H1 (cell line): ENCODE results near the gene ARFGEF3. TPM values are rescaled to one million over a fixed set of nuclear protein-coding genes. Genes with fewer than 3 reads are reported as not detected.

Source experiments
- CTCF ChIA-PET: fragments of 300-600 bp; sonication (Branson Sonifier 250); formaldehyde crosslinking; loops from one replicate; lab custom pipeline; 2021; ENCODE audit not compliant: partially characterized antibody; lab: Charles Lee
- POLR2A ChIA-PET: fragments of 300-600 bp; sonication (Branson Sonifier 250); formaldehyde crosslinking; loops from one replicate; lab custom pipeline; 2021; ENCODE audit warnings: inconsistent platforms; ENCODE audit not compliant: partially characterized antibody; lab: Charles Lee
- DNase-seq, 2 experiments: peaks; one replicate each; pipeline versions ENCODE4 v3.0.0 to v3.0.0-alpha.2; 2010 to 2022; ENCODE audit warnings: low spot score in 2 of 2, low read depth in 1 of 2, mixed read lengths in 1 of 2
- FAIRE-seq: peaks from 2 replicates; lab custom pipeline; 2011; peaks lifted over from hg19 to GRCh38; lab: Jason Lieb, UNC
- H2AFZ ChIP-seq: 2 replicates; pipeline ENCODE4 v1.8.1; 2012; ENCODE audit warnings: low read length, inconsistent platforms
- H2AK5ac ChIP-seq: 2 replicates; pipeline ENCODE4 v1.6.1; 2013; ENCODE audit warnings: low read depth, low read length
- H2BK120ac ChIP-seq: replicated peaks from 2 replicates; pipeline ENCODE3; 2013; ENCODE audit warnings: low read depth, low read length, inconsistent platforms
- H2BK12ac ChIP-seq: 2 replicates; pipeline ENCODE4 v1.6.1; 2013; ENCODE audit warnings: low read depth, low read length
- H2BK15ac ChIP-seq: 2 replicates; pipeline ENCODE4 v1.6.1; 2013; ENCODE audit warnings: low read length
- H2BK20ac ChIP-seq: 2 replicates; pipeline ENCODE4 v1.6.1; 2013; ENCODE audit warnings: low read length
- H2BK5ac ChIP-seq: 2 replicates; pipeline ENCODE4 v1.6.1; 2013; ENCODE audit warnings: low read depth, low read length
- H3K14ac ChIP-seq: 2 replicates; pipeline ENCODE4 v1.6.1; 2013; ENCODE audit warnings: inconsistent platforms; ENCODE audit not compliant: insufficient read length
- H3K18ac ChIP-seq: 2 replicates; pipeline ENCODE4 v1.6.1; 2013; ENCODE audit warnings: low read length; ENCODE audit errors: extremely low read depth
- H3K23ac ChIP-seq: 2 replicates; pipeline ENCODE4 v1.6.1; 2013; ENCODE audit warnings: inconsistent platforms; ENCODE audit not compliant: insufficient read length
- H3K23me2 ChIP-seq: 2 replicates; pipeline ENCODE4 v1.6.1; 2013; ENCODE audit warnings: low read depth, low read length
- H3K27ac ChIP-seq: 2 replicates; pipeline ENCODE4 v1.6.1; 2011; ENCODE audit warnings: low read depth, low read length, inconsistent platforms
- H3K27me3 ChIP-seq, 4 experiments: replicated peaks in 1 of 4; 1 replicate in 1 of 4; 2 replicates in 3 of 4; pipeline versions ENCODE4 v1.6.1 to v1.8.1; 2011 to 2013; ENCODE audit warnings: low read length in 3 of 4, mild to moderate bottlenecking in 3 of 4, inconsistent platforms in 2 of 4, mixed read lengths in 2 of 4, moderate library complexity in 1 of 4; ENCODE audit not compliant: control insufficient read depth in 3 of 4, insufficient read depth in 3 of 4; ENCODE audit errors: extremely low read depth in 1 of 4
- H3K36me3 ChIP-seq, 4 experiments: 2 replicates each; pipeline versions ENCODE4 v1.6.1 to v1.8.1; 2011 to 2013; ENCODE audit warnings: mild to moderate bottlenecking in 4 of 4, low read length in 3 of 4, moderate library complexity in 2 of 4, control low read depth in 1 of 4, inconsistent platforms in 1 of 4; ENCODE audit not compliant: insufficient read depth in 4 of 4, control insufficient read depth in 2 of 4
- H3K4ac ChIP-seq: replicated peaks from 2 replicates; pipeline ENCODE3; 2013; ENCODE audit warnings: low read length, low read depth, mixed read lengths, inconsistent platforms; ENCODE audit not compliant: insufficient read length
- H3K4me1 ChIP-seq, 4 experiments: replicated peaks in 1 of 4; 1 replicate in 1 of 4; 2 replicates in 3 of 4; pipeline versions ENCODE4 v1.6.1 to v1.8.1; 2011 to 2013; ENCODE audit warnings: low read length in 3 of 4, inconsistent platforms in 2 of 4, mixed read lengths in 1 of 4; ENCODE audit not compliant: insufficient read depth in 4 of 4, control insufficient read depth in 3 of 4
- H3K4me2 ChIP-seq, 2 experiments: 2 replicates each; pipeline versions ENCODE4 v1.6.1 to v1.8.1; 2011 to 2013; ENCODE audit warnings: low read depth in 2 of 2, low read length in 2 of 2, control low read depth in 1 of 2, inconsistent platforms in 1 of 2, mild to moderate bottlenecking in 1 of 2; ENCODE audit not compliant: insufficient read depth in 1 of 2
- H3K4me3 ChIP-seq, 4 experiments: fragments of 200-600, 300-600 bp in 1 of 4; sonication (generic), shearing (Covaris generic), sonication (Bioruptor Twin) in 1 of 4; 2 replicates each; pipeline versions ENCODE4 v1.5.1 to v1.8.1; 2011 to 2016; ENCODE audit warnings: low read length in 4 of 4, low read depth in 3 of 4, control low read depth in 2 of 4, inconsistent platforms in 2 of 4, mild to moderate bottlenecking in 2 of 4, mixed read lengths in 1 of 4, moderate library complexity in 1 of 4; ENCODE audit not compliant: insufficient read depth in 2 of 4; ENCODE audit errors: extremely low read depth in 1 of 4
- H3K56ac ChIP-seq: replicated peaks from 2 replicates; pipeline ENCODE3; 2013; ENCODE audit warnings: low read depth, mild to moderate bottlenecking, mixed read lengths, low read length, inconsistent platforms; ENCODE audit not compliant: insufficient read length
- H3K79me1 ChIP-seq: 2 replicates; pipeline ENCODE4 v1.6.1; 2013; ENCODE audit warnings: low read depth, low read length, control low read depth
- H3K79me2 ChIP-seq, 2 experiments: 2 replicates each; pipeline versions ENCODE4 v1.6.1 to v1.8.1; 2012 to 2013; ENCODE audit warnings: low read length in 2 of 2, mild to moderate bottlenecking in 2 of 2, inconsistent platforms in 1 of 2; ENCODE audit not compliant: insufficient read depth in 2 of 2, control insufficient read depth in 1 of 2
- H3K9ac ChIP-seq, 4 experiments: replicated peaks in 1 of 4; 1 replicate in 1 of 4; 2 replicates in 3 of 4; pipeline versions ENCODE4 v1.6.1 to v1.8.1; 2011 to 2013; ENCODE audit warnings: low read depth in 3 of 4, low read length in 3 of 4, control low read depth in 2 of 4, mild to moderate bottlenecking in 2 of 4, moderate library complexity in 2 of 4, inconsistent platforms in 1 of 4; ENCODE audit errors: extremely low read depth in 1 of 4
- H3K9me3 ChIP-seq, 2 experiments: 2 replicates each; pipeline versions ENCODE4 v1.6.1 to v1.8.1; 2012 to 2013; ENCODE audit warnings: mild to moderate bottlenecking in 2 of 2, moderate library complexity in 2 of 2, control low read depth in 1 of 2, inconsistent platforms in 1 of 2, low read depth in 1 of 2, low read length in 1 of 2, mixed read lengths in 1 of 2; ENCODE audit not compliant: insufficient read depth in 2 of 2
- H4K20me1 ChIP-seq, 2 experiments: replicated peaks in 1 of 2; 2 replicates each; pipeline versions ENCODE3 to v1.8.1; 2011 to 2013; ENCODE audit warnings: inconsistent platforms in 2 of 2, low read length in 2 of 2, mild to moderate bottlenecking in 1 of 2; ENCODE audit not compliant: insufficient read depth in 2 of 2, control insufficient read depth in 1 of 2
- H4K5ac ChIP-seq: 2 replicates; pipeline ENCODE4 v1.6.1; 2013; ENCODE audit warnings: low read length, low read depth, mixed read lengths, inconsistent platforms; ENCODE audit not compliant: insufficient read length
- H4K8ac ChIP-seq: 2 replicates; pipeline ENCODE4 v1.8.0; 2013; ENCODE audit warnings: mild to moderate bottlenecking, moderate library complexity, low read length, inconsistent platforms; ENCODE audit not compliant: insufficient read depth; ENCODE audit errors: extremely low read depth
- H4K91ac ChIP-seq: replicated peaks from 2 replicates; pipeline ENCODE3; 2013; ENCODE audit warnings: low read length, mixed read lengths, inconsistent platforms; ENCODE audit not compliant: insufficient read length
- CEBPB ChIP-seq: IDR thresholded peaks from 2 replicates; pipeline ENCODE4 v1.6.1; 2012; ENCODE audit warnings: low read depth, low read length
- CHD1 ChIP-seq: IDR thresholded peaks from 2 replicates; pipeline ENCODE4 v1.6.1; 2012; ENCODE audit warnings: low read depth, low read length, improper control_type of control experiment
- CHD2 ChIP-seq: IDR thresholded peaks from 2 replicates; pipeline ENCODE4 v1.6.1; 2012; ENCODE audit warnings: low read length, improper control_type of control experiment
- EZH2 ChIP-seq: fragments of 200-600 bp; sonication (generic); IDR thresholded peaks from 2 replicates; pipeline ENCODE4 v1.7.1; 2012; ENCODE audit warnings: low read depth, mild to moderate bottlenecking, moderate library complexity, low read length, inconsistent platforms; ENCODE audit not compliant: severe bottlenecking
- KDM1A ChIP-seq: fragments of 200-600, 300-600 bp; sonication (generic); IDR thresholded peaks from 2 replicates; pipeline ENCODE4 v1.7.1; 2016; ENCODE audit warnings: mild to moderate bottlenecking, low read length, borderline replicate concordance
- KDM5A ChIP-seq: fragments of 200-600 bp; IDR thresholded peaks from 2 replicates; pipeline ENCODE4 v1.7.1; 2012; ENCODE audit warnings: mild to moderate bottlenecking, low read length, inconsistent platforms, mixed read lengths
- NANOG ChIP-seq: IDR thresholded peaks from 2 replicates; pipeline ENCODE4 v1.6.1; 2011; ENCODE audit warnings: low read length, low read depth, mild to moderate bottlenecking, inconsistent platforms; ENCODE audit not compliant: insufficient read depth, poor library complexity, severe bottlenecking
- NRF1 ChIP-seq: IDR thresholded peaks from 2 replicates; pipeline ENCODE4 v1.6.1; 2011; ENCODE audit warnings: mild to moderate bottlenecking, low read depth, low read length, improper control_type of control experiment
- POLR2A ChIP-seq, 2 experiments: IDR thresholded peaks; 1 replicate in 1 of 2; 2 replicates in 1 of 2; pipeline ENCODE4 v1.6.1; 2011; ENCODE audit warnings: low read depth in 2 of 2, low read length in 2 of 2, mild to moderate bottlenecking in 2 of 2; ENCODE audit errors: control extremely low read depth in 1 of 2
- SAP30 ChIP-seq: fragments of 300-600 bp; sonication (generic); IDR thresholded peaks from 2 replicates; pipeline ENCODE4 v1.7.1; 2012; ENCODE audit warnings: low read length, moderate library complexity, mild to moderate bottlenecking, inconsistent platforms; ENCODE audit not compliant: insufficient read depth, insufficient replicate concordance
- SP1 ChIP-seq: IDR thresholded peaks from 2 replicates; pipeline ENCODE4 v1.6.1; 2011; ENCODE audit warnings: low read depth, low read length
- SP2 ChIP-seq: IDR thresholded peaks from 2 replicates; pipeline ENCODE4 v1.6.1; 2012; ENCODE audit warnings: mild to moderate bottlenecking, low read length, inconsistent platforms
- TAF7 ChIP-seq: optimal IDR thresholded peaks from 2 replicates; pipeline ENCODE3; 2011; ENCODE audit warnings: low read depth, mild to moderate bottlenecking, inconsistent platforms, low read length, moderate library complexity, borderline replicate concordance
- WGBS, 2 experiments: shearing (Covaris generic) in 1 of 2; methylation state at CpG; one replicate each; pipeline versions ENCODE4 v1.1.6 to v1.1.7; 2013 to 2015; ENCODE audit warnings: low lambda C conversion rate in 2 of 2, mixed read lengths in 2 of 2, inconsistent platforms in 1 of 2, low coverage in 1 of 2, missing lambda C conversion rate in 1 of 2; ENCODE audit not compliant: insufficient replicate concordance in 2 of 2, insufficient coverage in 1 of 2, insufficient read length in 1 of 2; ENCODE audit errors: extremely low coverage in 1 of 2, missing lambda C conversion rate in 1 of 2; 5-methylcytosine and 5-hydroxymethylcytosine counted together
- polyA plus RNA-seq, 7 experiments: library from polyadenylated mRNA; depleted of rRNA in 3 of 7; stranded (reverse) in 5 of 7; unstranded in 2 of 7; fragments of >200 nt in 5 of 7; fragments of 200-250 nt in 2 of 7; gene quantifications; 1 replicate in 5 of 7; 2 replicates in 1 of 7; 4 replicates in 1 of 7; pipeline versions ENCODE4 v1.2.1 to v1.2.3, GENCODE V29; 2011 to 2013; ENCODE audit warnings: missing spikeins in 2 of 7, mixed read lengths in 2 of 7
- total RNA-seq: library from RNA; stranded (reverse); fragmentation: NEBNext Ultra II Directional; extraction: Animal tissue kit (Norgen Biotek cat#: 25700); gene quantifications from 2 replicates; pipeline ENCODE4 v1.2.1, GENCODE V29; 2021

The ARFGEF3 gene
- total and polyA plus RNA-seq, 2 of the 8 experiments (the other 6 are each of a cell fraction or from before 2014, with no cell fraction given), result 5.8 to 23.2 TPM

DNA sequence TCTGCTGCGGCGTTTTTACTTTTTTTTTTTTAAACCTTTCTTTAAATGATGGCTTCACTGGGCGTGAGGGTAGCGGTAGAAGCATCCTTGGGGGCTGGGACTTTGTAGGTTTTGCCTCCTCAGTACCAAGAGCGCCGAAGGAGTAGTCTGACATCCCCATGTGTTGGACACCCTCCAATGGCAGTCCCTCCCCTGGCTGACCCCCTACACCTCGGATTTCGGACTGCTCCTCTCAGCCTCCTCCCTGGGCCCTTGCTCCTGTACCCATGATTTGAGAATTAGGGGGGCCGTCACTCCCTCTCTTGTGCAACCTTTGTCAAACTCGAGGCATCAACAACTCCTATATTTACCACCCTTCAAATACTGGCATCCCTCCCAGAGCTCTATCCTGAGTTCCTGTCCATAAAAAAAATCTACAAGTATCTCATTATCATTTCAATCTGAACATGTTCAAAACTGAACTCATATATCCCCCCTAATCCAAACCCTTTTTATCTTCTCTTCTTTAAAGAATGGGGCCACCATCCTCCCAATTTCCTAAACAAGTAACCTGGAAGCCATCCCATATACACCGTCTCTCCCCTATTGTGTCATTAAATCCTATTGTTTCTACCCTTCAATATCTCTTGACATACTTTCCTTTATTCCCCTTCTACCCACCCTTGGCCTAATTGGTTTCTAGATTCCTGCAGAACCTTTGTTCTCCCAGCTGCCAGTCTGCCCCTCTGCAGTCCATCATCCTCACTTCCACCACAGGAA is 1.2 kb upstream of the ARFGEF3 start:
- Histone ChIP-seq H2BK20ac (no peak overlapping the region), H3K36me3 (no peaks in the 10 kb centered on the region), H4K20me1 (no peaks in the 10 kb centered on the region), H3K79me1 (0 out of 2 replicates have a peak, but pooled peaks cover 2% of the 10 kb centered on the region), H3K9ac (no peak overlapping the region), H3K4me2 (peak overlapping the region; percentile 83 to 94), H3K56ac (no peak overlapping the region), H2AK5ac (no peak overlapping the region), H3K23me2 (peaks cover 14% of the 10 kb centered on the region), H3K9me3 (no peaks in the 10 kb centered on the region), H3K79me2 (peaks cover 3 to 14% of the 10 kb centered on the region in 2 experiments; a peak in 2 of 4 replicates), H2BK5ac (no peak overlapping the region), H3K14ac (no peak overlapping the region), H4K5ac (no peak overlapping the region), H3K23ac (no peak overlapping the region), H4K91ac (no peak overlapping the region), H3K4me3 (peak overlapping the region; percentile 51 to 90 (median 63)), H3K27ac (no peak overlapping the region), H3K4me1 (peaks cover 2 to 13% (median 11%) of the 10 kb centered on the region in 4 experiments; a peak in 5 of 7 replicates), H3K27me3 (peaks cover 0 to 3% (median 2%) of the 10 kb centered on the region in 4 experiments; a peak in 4 of 7 replicates), H3K4ac (no peak overlapping the region), H2BK12ac (no peak overlapping the region), H2BK120ac (no peak overlapping the region), H2AFZ (peak overlapping the region; percentile 91; the same call in 1 of the 2 replicates), H2BK15ac (no peak overlapping the region), H4K8ac (no peak overlapping the region), H3K18ac (no peak overlapping the region)
- no peak for FAIRE-seq
- DNase-seq, result no peak
- 77% methylated on average over 10 of the region's 11 CpGs; no CpG with 5 or more reads in 1 of the 2 experiments for WGBS, 2 experiments
- ChIA-PET POLR2A (interaction anchor here (0.6 to 2.2 kb wide), 4 partner anchors 16 to 109 kb away, joined by 3 to 6 read pairs (median 4); no protein-coding TSS in a partner anchor), CTCF (interaction anchor here (1.0 to 1.9 kb wide), 4 partner anchors 18 to 75 kb away, joined by 3 to 7 read pairs (median 4); no protein-coding TSS in a partner anchor)
- TF ChIP-seq KDM5A (no peak), SAP30 (no peak), TAF7 (no peak), NRF1 (no peak), CHD2 (no peak), CHD1 (no peak), NANOG (no peak), EZH2 (no peak), CEBPB (no peak), KDM1A (no peak), POLR2A (IDR thresholded peaks at IDR 0.05; ENCODE audit: control extremely low read depth in 1 of 2, low read depth in 2 of 2, low read length in 2 of 2) (no peak), SP2 (no peak), SP1 (no peak)
